Liver (tissue), 9 donors: ENCODE results near the gene DICER1. TPM values are rescaled to one million over a fixed set of nuclear protein-coding genes. Genes with fewer than 3 reads are reported as not detected.

ENCODE experiments used
- DNase-seq: peaks from one replicate; pipeline ENCODE4 v3.0.0-alpha.2; 2017; ENCODE audit warnings: low spot score
- H3K27ac ChIP-seq, 2 donors: one replicate each; pipeline ENCODE4 v1.7.0; 2013; ENCODE audit warnings: inconsistent platforms in 2 of 2, low read length in 2 of 2, control low read depth in 1 of 2, low read depth in 1 of 2, mild to moderate bottlenecking in 1 of 2
- H3K27me3 ChIP-seq, 4 donors: one replicate each; pipeline versions ENCODE4 v1.6.1 to v1.7.0; 2013; ENCODE audit warnings: low read length in 3 of 4, inconsistent platforms in 1 of 4, mild to moderate bottlenecking in 1 of 4, moderate library complexity in 1 of 4; ENCODE audit not compliant: control insufficient read depth in 4 of 4, insufficient read depth in 4 of 4
- H3K36me3 ChIP-seq, 4 donors: one replicate each; pipeline versions ENCODE4 v1.6.1 to v1.7.0; 2013; ENCODE audit warnings: low read length in 3 of 4, mild to moderate bottlenecking in 3 of 4, low read depth in 1 of 4, moderate library complexity in 1 of 4; ENCODE audit not compliant: control insufficient read depth in 4 of 4, insufficient read depth in 3 of 4
- H3K4me1 ChIP-seq, 4 donors: one replicate each; pipeline versions ENCODE4 v1.6.1 to v1.7.0; 2013; ENCODE audit warnings: low read length in 3 of 4, mild to moderate bottlenecking in 3 of 4, moderate library complexity in 1 of 4; ENCODE audit not compliant: control insufficient read depth in 4 of 4, insufficient read depth in 4 of 4
- H3K4me3 ChIP-seq, 3 donors: one replicate each; pipeline versions ENCODE4 v1.6.1 to v1.7.0; 2013; ENCODE audit warnings: low read length in 3 of 3, control low read depth in 1 of 3, low read depth in 1 of 3, mild to moderate bottlenecking in 1 of 3
- H3K9ac ChIP-seq, 2 donors: one replicate each; pipeline ENCODE4 v1.7.0; 2013; ENCODE audit warnings: low read length in 2 of 2, mild to moderate bottlenecking in 2 of 2, moderate library complexity in 2 of 2, control low read depth in 1 of 2, low read depth in 1 of 2
- H3K9me3 ChIP-seq, 4 donors: one replicate each; pipeline versions ENCODE4 v1.6.1 to v1.7.0; 2013; ENCODE audit warnings: low read length in 3 of 4; ENCODE audit not compliant: control insufficient read depth in 4 of 4
- ATF3 ChIP-seq: IDR thresholded peaks from 2 replicates; pipeline ENCODE4 v1.6.1; 2016; ENCODE audit warnings: antibody characterized with exemption
- CTCF ChIP-seq: fragments of 150-350 bp; IDR thresholded peaks from 2 replicates; pipeline ENCODE4 v1.5.1; 2017; ENCODE audit warnings: improper control_type of control experiment, low read depth, low read length; ENCODE audit not compliant: missing input control
- EGR1 ChIP-seq, 2 donors: IDR thresholded peaks; 2 replicates each; pipeline ENCODE4 v1.6.1; 2016 to 2018; ENCODE audit warnings: antibody characterized with exemption in 2 of 2, low read depth in 2 of 2
- FOXA1 ChIP-seq: IDR thresholded peaks from 2 replicates; pipeline ENCODE4 v1.6.1; 2016; ENCODE audit warnings: antibody characterized with exemption
- FOXA2 ChIP-seq: IDR thresholded peaks from 2 replicates; pipeline ENCODE4 v1.6.1; 2016; ENCODE audit warnings: antibody characterized with exemption
- GABPA ChIP-seq, 2 donors: IDR thresholded peaks in 1 of 2; conservative IDR thresholded peaks in 1 of 2; 2 replicates each; pipeline ENCODE4 v1.6.1; 2016; ENCODE audit warnings: antibody characterized with exemption in 2 of 2, mild to moderate bottlenecking in 1 of 2, moderate library complexity in 1 of 2
- HNF4A ChIP-seq, 2 donors: conservative IDR thresholded peaks; 2 replicates each; pipeline ENCODE4 v1.6.1; 2016; ENCODE audit warnings: antibody characterized with exemption in 2 of 2, mild to moderate bottlenecking in 2 of 2
- HNF4G ChIP-seq: IDR thresholded peaks from 2 replicates; pipeline ENCODE4 v1.6.1; 2016; ENCODE audit warnings: antibody characterized with exemption
- JUND ChIP-seq, 2 donors: IDR thresholded peaks; 2 replicates each; pipeline ENCODE4 v1.6.1; 2016; ENCODE audit warnings: antibody characterized with exemption in 2 of 2
- MAX ChIP-seq: IDR thresholded peaks from 2 replicates; pipeline ENCODE4 v1.6.1; 2016; ENCODE audit warnings: antibody characterized with exemption
- NR2F2 ChIP-seq: IDR thresholded peaks from 2 replicates; pipeline ENCODE4 v1.6.1; 2016; ENCODE audit warnings: antibody characterized with exemption
- RAD21 ChIP-seq, 2 donors: IDR thresholded peaks; 2 replicates each; pipeline ENCODE4 v1.6.1; 2016; ENCODE audit warnings: antibody characterized with exemption in 2 of 2, mild to moderate bottlenecking in 2 of 2
- REST ChIP-seq: IDR thresholded peaks from 2 replicates; pipeline ENCODE4 v1.6.1; 2016; ENCODE audit warnings: antibody characterized with exemption, mild to moderate bottlenecking
- SP1 ChIP-seq: IDR thresholded peaks from 2 replicates; pipeline ENCODE4 v1.6.1; 2018; ENCODE audit warnings: antibody characterized with exemption, mild to moderate bottlenecking
- TAF1 ChIP-seq: conservative IDR thresholded peaks from 2 replicates; pipeline ENCODE4 v1.6.1; 2016; ENCODE audit warnings: antibody characterized with exemption, mild to moderate bottlenecking
- YY1 ChIP-seq: IDR thresholded peaks from 2 replicates; pipeline ENCODE4 v1.6.1; 2016; ENCODE audit warnings: antibody characterized with exemption, mild to moderate bottlenecking
- ZBTB33 ChIP-seq: IDR thresholded peaks from 2 replicates; pipeline ENCODE4 v1.6.1; 2016; ENCODE audit warnings: antibody characterized with exemption
- WGBS: extraction: QIAGEN DNeasy Blood & Tissue Kit; methylation state at CpG from one replicate; pipeline ENCODE4 v1.1.7; 2013; 5-methylcytosine and 5-hydroxymethylcytosine counted together
- polyA plus RNA-seq, 2 donors: library from polyadenylated mRNA; stranded (reverse) in 1 of 2; unstranded in 1 of 2; fragments of 200-250 nt in 1 of 2; fragments of >200 nt in 1 of 2; fragmentation: Nextera tagmentation in 1 of 2; extraction: Ambion mirVana in 1 of 2; gene quantifications; one replicate each; pipeline versions ENCODE4 v1.2.1 to v1.2.3, GENCODE V29; 2013 to 2015
- total RNA-seq, 2 donors: library from RNA; depleted of rRNA; stranded (reverse); fragments of >200 nt; gene quantifications; one replicate each; pipeline ENCODE4 v1.2.3, GENCODE V29; 2014
- donor health status: healthy.
- donor health status: healthy.
- donor health status: healthy.
- donor health status: healthy.
- donor health status: healthy.

The DICER1 gene
- total and polyA plus RNA-seq, 4 donors = 7.5 to 43.6 (median 20.3) TPM

GRCh38 chr14:95064734-95065133 is 92.6 kb downstream of the DICER1 start (continued):
- TF ChIP-seq REST (no peak), FOXA2 (no peak), ATF3 (no peak)

GRCh38 chr14:95064256-95064655 is 93.1 kb downstream of the DICER1 start:
- no peaks in the 10 kb centered on the region for H3K36me3 ChIP-seq
- H3K9ac ChIP-seq = no peak overlapping the region
- H3K4me3 ChIP-seq = no peak overlapping the region
- no peaks in the 10 kb centered on the region for H3K27me3 ChIP-seq
- H3K27ac ChIP-seq = no peak overlapping the region
- DNase-seq = no peak
- WGBS = 94% methylated on average over 6 of the region's 6 CpGs
- H3K4me1 ChIP-seq = no peaks in the 10 kb centered on the region
- H3K9me3 ChIP-seq = no peaks in the 10 kb centered on the region
- no peak for TF ChIP-seq FOXA1
- no peak for TF ChIP-seq RAD21 (IDR thresholded peaks at IDR 0.05)
- TF ChIP-seq EGR1 (IDR thresholded peaks at IDR 0.05; ENCODE audit: low read depth in 2 of 2) = no peak
- no peak for TF ChIP-seq MAX
- no peak for TF ChIP-seq JUND (IDR thresholded peaks at IDR 0.05)
- no peak for TF ChIP-seq REST
- TF ChIP-seq HNF4G = no peak
- no peak for TF ChIP-seq HNF4A (conservative IDR thresholded peaks at IDR 0.05)
- TF ChIP-seq TAF1 = no peak
- TF ChIP-seq SP1 = no peak
- no peak for TF ChIP-seq NR2F2
- TF ChIP-seq ATF3 = no peak
- TF ChIP-seq FOXA2 = no peak
- TF ChIP-seq GABPA (IDR thresholded peaks at IDR 0.05 in 1 of 2, conservative IDR thresholded peaks at IDR 0.05 in 1 of 2) = no peak
- no peak for TF ChIP-seq ZBTB33
- no peak for TF ChIP-seq YY1
- no peak for TF ChIP-seq CTCF
